ENCODE results near the gene ACOT7. TPM values are rescaled to one million over a fixed set of nuclear protein-coding genes. Genes with fewer than 3 reads are reported as not detected.
"Not testable (repeated sequence)": the region's sequence is repeated elsewhere in the genome, so short reads cannot be mapped to it uniquely, and the experiment has no call there.

Gene ACOT7
- total RNA-seq, 4 donors from 2014 or later, result 21.1 to 27.7 (median 24.6) TPM

GRCh38 chr1:6409053-6409452, 15.5 kb upstream of the ACOT7 start:
- H3K4me3 ChIP-seq (ENCODE audit: low read depth, poor library complexity, severe bottlenecking), result no peak overlapping the region
- intact Hi-C loops (cut with DNase I; ENCODE audit: low total_unique reads), result loop anchor here (5.0 kb wide), 1 partner anchor 42 kb away; no protein-coding TSS in a partner anchor
- no peak for TF ChIP-seq CTCF (IDR thresholded peaks at IDR 0.05)
- TF ChIP-seq POLR2A (IDR thresholded peaks at IDR 0.05), result no peak
- DNase-seq (ENCODE audit: low spot score in 2 of 2), result no peak
- WGBS, 2 donors, result 85 to 86% methylated on average over 4 of the region's 4 CpGs

- H3K4me3 ChIP-seq (ENCODE audit: low read depth, poor library complexity, severe bottlenecking), result no peak overlapping the region
- intact Hi-C loops (cut with DNase I; ENCODE audit: low total_unique reads), result loop anchor here (5.0 kb wide), 1 partner anchor 41 kb away; no protein-coding TSS in a partner anchor
- 75 to 76% methylated on average over 6 of the region's 6 CpGs for WGBS, 2 donors
- TF ChIP-seq CTCF (IDR thresholded peaks at IDR 0.05), result no peak
- no peak for TF ChIP-seq POLR2A (IDR thresholded peaks at IDR 0.05)
- DNase-seq (ENCODE audit: low spot score in 2 of 2), result no peak
Measured at GRCh38 chr1:6408023-6408422, 14.5 kb upstream of the ACOT7 start.

- DNase-seq (ENCODE audit: low spot score in 2 of 2), result no peak
- whole genome bisulfite sequencing, 2 donors, result 60 to 66% methylated on average over 6 of the region's 6 CpGs
- TF ChIP-seq CTCF (IDR thresholded peaks at IDR 0.05) (no peak), POLR2A (IDR thresholded peaks at IDR 0.05) (no peak)
- intact Hi-C loops (cut with DNase I; ENCODE audit: low total_unique reads), result no loop called here
- no peak overlapping the region for H3K4me3 ChIP-seq (ENCODE audit: low read depth, poor library complexity, severe bottlenecking)
Measured at GRCh38 chr1:6401673-6402072, 8.1 kb upstream of the ACOT7 start.

GRCh38 chr1:6399294-6399693, 5.7 kb upstream of the ACOT7 start:
- intact Hi-C loops (cut with DNase I; ENCODE audit: low total_unique reads), result loop anchor here (5.0 kb wide), 1 partner anchor 152 kb away; no protein-coding TSS in a partner anchor
- 85 to 90% methylated on average over 3 of the region's 3 CpGs for WGBS, 2 donors
- no peak for TF ChIP-seq POLR2A (IDR thresholded peaks at IDR 0.05)
- no peak for TF ChIP-seq CTCF (IDR thresholded peaks at IDR 0.05)
- no peak for DNase-seq (ENCODE audit: low spot score in 2 of 2)
- no peak overlapping the region for H3K4me3 ChIP-seq (ENCODE audit: low read depth, poor library complexity, severe bottlenecking)

GRCh38 chr1:6397844-6398441, 4.4 kb upstream of the ACOT7 start:
- TF ChIP-seq POLR2A (IDR thresholded peaks at IDR 0.05) (no peak), CTCF (IDR thresholded peaks at IDR 0.05) (no peak)
- DNase-seq (ENCODE audit: low spot score in 2 of 2), result no peak
- no peak overlapping the region for H3K4me3 ChIP-seq (ENCODE audit: low read depth, poor library complexity, severe bottlenecking)
- intact Hi-C loops (cut with DNase I; ENCODE audit: low total_unique reads), result loop anchor here (5.0 kb wide), 1 partner anchor 151 kb away; no protein-coding TSS in a partner anchor
- 82 to 86% methylated on average over 10 of the region's 10 CpGs for WGBS, 2 donors

GRCh38 chr1:6396998-6397397, 3.4 kb upstream of the ACOT7 start:
- H3K4me3 ChIP-seq (ENCODE audit: low read depth, poor library complexity, severe bottlenecking), result no peak overlapping the region
- intact Hi-C loops (cut with DNase I; ENCODE audit: low total_unique reads), result loop anchor here (5.0 kb wide), 1 partner anchor 150 kb away; no protein-coding TSS in a partner anchor
- TF ChIP-seq POLR2A (IDR thresholded peaks at IDR 0.05) (no peak), CTCF (IDR thresholded peaks at IDR 0.05) (no peak)
- no peak for DNase-seq (ENCODE audit: low spot score in 2 of 2)

GRCh38 chr1:6395781-6396244, 2.2 kb upstream of the ACOT7 start:
- intact Hi-C loops (cut with DNase I; ENCODE audit: low total_unique reads), result loop anchor here (5.0 kb wide), 1 partner anchor 149 kb away; no protein-coding TSS in a partner anchor
- not testable (repeated sequence) for DNase-seq (ENCODE audit: low spot score in 2 of 2)
- WGBS, 2 donors, result 91 to 93% methylated on average over 28 to 31 of the region's 34 CpGs

GRCh38 chr1:6395130-6395529, 1.6 kb upstream of the ACOT7 start:
- not testable (repeated sequence) for H3K4me3 ChIP-seq (ENCODE audit: low read depth, poor library complexity, severe bottlenecking); DNase-seq (ENCODE audit: low spot score in 2 of 2)
- intact Hi-C loops (cut with DNase I; ENCODE audit: low total_unique reads), result loop anchor here (5.0 kb wide), 1 partner anchor 148 kb away; no protein-coding TSS in a partner anchor
- WGBS, 2 donors, result 88 to 95% methylated on average over 8 of the region's 8 CpGs

More at GRCh38 chr1:6395781-6396244, 2.2 kb upstream of the ACOT7 start:
- not testable (repeated sequence) for H3K4me3 ChIP-seq (ENCODE audit: low read depth, poor library complexity, severe bottlenecking)

All from lower leg skin (tissue), 4 donors.